H1 (cell line): ENCODE measurements around the gene FAM186B. TPM values are rescaled to one million over a fixed set of nuclear protein-coding genes. Genes with fewer than 3 reads are reported as not detected.

Source experiments
- CTCF ChIA-PET: fragments of 300-600 bp; sonication (Branson Sonifier 250); formaldehyde crosslinking; loops from one replicate; lab custom pipeline; 2021; ENCODE audit not compliant: partially characterized antibody; lab: Charles Lee
- POLR2A ChIA-PET: fragments of 300-600 bp; sonication (Branson Sonifier 250); formaldehyde crosslinking; loops from one replicate; lab custom pipeline; 2021; ENCODE audit warnings: inconsistent platforms; ENCODE audit not compliant: partially characterized antibody; lab: Charles Lee
- DNase-seq, 2 experiments: peaks; one replicate each; pipeline versions ENCODE4 v3.0.0 to v3.0.0-alpha.2; 2010 to 2022; ENCODE audit warnings: low spot score in 2 of 2, low read depth in 1 of 2, mixed read lengths in 1 of 2
- FAIRE-seq: peaks from 2 replicates; lab custom pipeline; 2011; peaks lifted over from hg19 to GRCh38; lab: Jason Lieb, UNC
- H2AFZ ChIP-seq: 2 replicates; pipeline ENCODE4 v1.8.1; 2012; ENCODE audit warnings: low read length, inconsistent platforms
- H2AK5ac ChIP-seq: 2 replicates; pipeline ENCODE4 v1.6.1; 2013; ENCODE audit warnings: low read depth, low read length
- H2BK120ac ChIP-seq: replicated peaks from 2 replicates; pipeline ENCODE3; 2013; ENCODE audit warnings: low read depth, low read length, inconsistent platforms
- H2BK12ac ChIP-seq: 2 replicates; pipeline ENCODE4 v1.6.1; 2013; ENCODE audit warnings: low read depth, low read length
- H2BK15ac ChIP-seq: 2 replicates; pipeline ENCODE4 v1.6.1; 2013; ENCODE audit warnings: low read length
- H2BK20ac ChIP-seq: 2 replicates; pipeline ENCODE4 v1.6.1; 2013; ENCODE audit warnings: low read length
- H2BK5ac ChIP-seq: 2 replicates; pipeline ENCODE4 v1.6.1; 2013; ENCODE audit warnings: low read depth, low read length
- H3K14ac ChIP-seq: 2 replicates; pipeline ENCODE4 v1.6.1; 2013; ENCODE audit warnings: inconsistent platforms; ENCODE audit not compliant: insufficient read length
- H3K18ac ChIP-seq: 2 replicates; pipeline ENCODE4 v1.6.1; 2013; ENCODE audit warnings: low read length; ENCODE audit errors: extremely low read depth
- H3K23ac ChIP-seq: 2 replicates; pipeline ENCODE4 v1.6.1; 2013; ENCODE audit warnings: inconsistent platforms; ENCODE audit not compliant: insufficient read length
- H3K23me2 ChIP-seq: 2 replicates; pipeline ENCODE4 v1.6.1; 2013; ENCODE audit warnings: low read depth, low read length
- H3K27ac ChIP-seq: 2 replicates; pipeline ENCODE4 v1.6.1; 2011; ENCODE audit warnings: low read depth, low read length, inconsistent platforms
- H3K27me3 ChIP-seq, 4 experiments: replicated peaks in 1 of 4; 1 replicate in 1 of 4; 2 replicates in 3 of 4; pipeline versions ENCODE4 v1.6.1 to v1.8.1; 2011 to 2013; ENCODE audit warnings: low read length in 3 of 4, mild to moderate bottlenecking in 3 of 4, inconsistent platforms in 2 of 4, mixed read lengths in 2 of 4, moderate library complexity in 1 of 4; ENCODE audit not compliant: control insufficient read depth in 3 of 4, insufficient read depth in 3 of 4; ENCODE audit errors: extremely low read depth in 1 of 4
- H3K36me3 ChIP-seq, 4 experiments: 2 replicates each; pipeline versions ENCODE4 v1.6.1 to v1.8.1; 2011 to 2013; ENCODE audit warnings: mild to moderate bottlenecking in 4 of 4, low read length in 3 of 4, moderate library complexity in 2 of 4, control low read depth in 1 of 4, inconsistent platforms in 1 of 4; ENCODE audit not compliant: insufficient read depth in 4 of 4, control insufficient read depth in 2 of 4
- H3K4ac ChIP-seq: replicated peaks from 2 replicates; pipeline ENCODE3; 2013; ENCODE audit warnings: low read length, low read depth, mixed read lengths, inconsistent platforms; ENCODE audit not compliant: insufficient read length
- H3K4me1 ChIP-seq, 4 experiments: replicated peaks in 1 of 4; 1 replicate in 1 of 4; 2 replicates in 3 of 4; pipeline versions ENCODE4 v1.6.1 to v1.8.1; 2011 to 2013; ENCODE audit warnings: low read length in 3 of 4, inconsistent platforms in 2 of 4, mixed read lengths in 1 of 4; ENCODE audit not compliant: insufficient read depth in 4 of 4, control insufficient read depth in 3 of 4
- H3K4me2 ChIP-seq, 2 experiments: 2 replicates each; pipeline versions ENCODE4 v1.6.1 to v1.8.1; 2011 to 2013; ENCODE audit warnings: low read depth in 2 of 2, low read length in 2 of 2, control low read depth in 1 of 2, inconsistent platforms in 1 of 2, mild to moderate bottlenecking in 1 of 2; ENCODE audit not compliant: insufficient read depth in 1 of 2
- H3K4me3 ChIP-seq, 4 experiments: fragments of 200-600, 300-600 bp in 1 of 4; sonication (generic), shearing (Covaris generic), sonication (Bioruptor Twin) in 1 of 4; 2 replicates each; pipeline versions ENCODE4 v1.5.1 to v1.8.1; 2011 to 2016; ENCODE audit warnings: low read length in 4 of 4, low read depth in 3 of 4, control low read depth in 2 of 4, inconsistent platforms in 2 of 4, mild to moderate bottlenecking in 2 of 4, mixed read lengths in 1 of 4, moderate library complexity in 1 of 4; ENCODE audit not compliant: insufficient read depth in 2 of 4; ENCODE audit errors: extremely low read depth in 1 of 4
- H3K56ac ChIP-seq: replicated peaks from 2 replicates; pipeline ENCODE3; 2013; ENCODE audit warnings: low read depth, mild to moderate bottlenecking, mixed read lengths, low read length, inconsistent platforms; ENCODE audit not compliant: insufficient read length
- H3K79me1 ChIP-seq: 2 replicates; pipeline ENCODE4 v1.6.1; 2013; ENCODE audit warnings: low read depth, low read length, control low read depth
- H3K79me2 ChIP-seq, 2 experiments: 2 replicates each; pipeline versions ENCODE4 v1.6.1 to v1.8.1; 2012 to 2013; ENCODE audit warnings: low read length in 2 of 2, mild to moderate bottlenecking in 2 of 2, inconsistent platforms in 1 of 2; ENCODE audit not compliant: insufficient read depth in 2 of 2, control insufficient read depth in 1 of 2
- H3K9ac ChIP-seq, 4 experiments: replicated peaks in 1 of 4; 1 replicate in 1 of 4; 2 replicates in 3 of 4; pipeline versions ENCODE4 v1.6.1 to v1.8.1; 2011 to 2013; ENCODE audit warnings: low read depth in 3 of 4, low read length in 3 of 4, control low read depth in 2 of 4, mild to moderate bottlenecking in 2 of 4, moderate library complexity in 2 of 4, inconsistent platforms in 1 of 4; ENCODE audit errors: extremely low read depth in 1 of 4
- H3K9me3 ChIP-seq, 2 experiments: 2 replicates each; pipeline versions ENCODE4 v1.6.1 to v1.8.1; 2012 to 2013; ENCODE audit warnings: mild to moderate bottlenecking in 2 of 2, moderate library complexity in 2 of 2, control low read depth in 1 of 2, inconsistent platforms in 1 of 2, low read depth in 1 of 2, low read length in 1 of 2, mixed read lengths in 1 of 2; ENCODE audit not compliant: insufficient read depth in 2 of 2
- H4K20me1 ChIP-seq, 2 experiments: replicated peaks in 1 of 2; 2 replicates each; pipeline versions ENCODE3 to v1.8.1; 2011 to 2013; ENCODE audit warnings: inconsistent platforms in 2 of 2, low read length in 2 of 2, mild to moderate bottlenecking in 1 of 2; ENCODE audit not compliant: insufficient read depth in 2 of 2, control insufficient read depth in 1 of 2
- H4K5ac ChIP-seq: 2 replicates; pipeline ENCODE4 v1.6.1; 2013; ENCODE audit warnings: low read length, low read depth, mixed read lengths, inconsistent platforms; ENCODE audit not compliant: insufficient read length
- H4K8ac ChIP-seq: 2 replicates; pipeline ENCODE4 v1.8.0; 2013; ENCODE audit warnings: mild to moderate bottlenecking, moderate library complexity, low read length, inconsistent platforms; ENCODE audit not compliant: insufficient read depth; ENCODE audit errors: extremely low read depth
- H4K91ac ChIP-seq: replicated peaks from 2 replicates; pipeline ENCODE3; 2013; ENCODE audit warnings: low read length, mixed read lengths, inconsistent platforms; ENCODE audit not compliant: insufficient read length
- ASH2L ChIP-seq: fragments of 200-600, 300-600 bp; sonication (generic); IDR thresholded peaks from one replicate; pipeline ENCODE4 v1.7.1; 2017; ENCODE audit warnings: low read length
- BACH1 ChIP-seq: IDR thresholded peaks from 2 replicates; pipeline ENCODE4 v1.6.1; 2012; ENCODE audit warnings: low read length, improper control_type of control experiment
- BCL11A ChIP-seq, 2 experiments: IDR thresholded peaks; one replicate each; pipeline ENCODE4 v1.6.1; 2011; ENCODE audit warnings: low read depth in 2 of 2, low read length in 2 of 2, mild to moderate bottlenecking in 2 of 2
- CBX5 ChIP-seq: fragments of 300-800, 300-1000 bp; sonication (generic); IDR thresholded peaks from 2 replicates; pipeline ENCODE4 v1.7.1; 2016; ENCODE audit warnings: antibody characterized with exemption, low read length, low read depth
- EGR1 ChIP-seq: IDR thresholded peaks from 2 replicates; pipeline ENCODE4 v1.6.1; 2011; ENCODE audit warnings: low read depth, low read length, borderline replicate concordance
- MAFK ChIP-seq: IDR thresholded peaks from 2 replicates; pipeline ENCODE4 v1.6.1; 2012; ENCODE audit warnings: low read depth, mild to moderate bottlenecking, improper control_type of control experiment, low read length
- NRF1 ChIP-seq: IDR thresholded peaks from 2 replicates; pipeline ENCODE4 v1.6.1; 2011; ENCODE audit warnings: mild to moderate bottlenecking, low read depth, low read length, improper control_type of control experiment
- POU5F1 ChIP-seq: IDR thresholded peaks from 2 replicates; pipeline ENCODE4 v1.6.1; 2011; ENCODE audit warnings: low read depth, mild to moderate bottlenecking, low read length, moderate library complexity
- TAF1 ChIP-seq: IDR thresholded peaks from 2 replicates; pipeline ENCODE4 v1.6.1; 2011; ENCODE audit warnings: mild to moderate bottlenecking, low read depth, low read length
- TAF7 ChIP-seq: optimal IDR thresholded peaks from 2 replicates; pipeline ENCODE3; 2011; ENCODE audit warnings: low read depth, mild to moderate bottlenecking, inconsistent platforms, low read length, moderate library complexity, borderline replicate concordance
- TBP ChIP-seq: IDR thresholded peaks from 2 replicates; pipeline ENCODE4 v1.6.1; 2011; ENCODE audit warnings: low read depth, low read length, improper control_type of control experiment
- TEAD4 ChIP-seq: IDR thresholded peaks from 2 replicates; pipeline ENCODE4 v1.6.1; 2012; ENCODE audit warnings: low read depth, low read length, inconsistent platforms, mixed read lengths
- USF2 ChIP-seq: IDR thresholded peaks from 2 replicates; pipeline ENCODE4 v1.6.1; 2011; ENCODE audit warnings: low read length, improper control_type of control experiment
- YY1 ChIP-seq: IDR thresholded peaks from 2 replicates; pipeline ENCODE4 v1.6.1; 2011; ENCODE audit warnings: low read depth, mild to moderate bottlenecking, low read length
- WGBS, 2 experiments: shearing (Covaris generic) in 1 of 2; methylation state at CpG; one replicate each; pipeline versions ENCODE4 v1.1.6 to v1.1.7; 2013 to 2015; ENCODE audit warnings: low lambda C conversion rate in 2 of 2, mixed read lengths in 2 of 2, inconsistent platforms in 1 of 2, low coverage in 1 of 2, missing lambda C conversion rate in 1 of 2; ENCODE audit not compliant: insufficient replicate concordance in 2 of 2, insufficient coverage in 1 of 2, insufficient read length in 1 of 2; ENCODE audit errors: extremely low coverage in 1 of 2, missing lambda C conversion rate in 1 of 2; 5-methylcytosine and 5-hydroxymethylcytosine counted together
- polyA plus RNA-seq, 7 experiments: library from polyadenylated mRNA; depleted of rRNA in 3 of 7; stranded (reverse) in 5 of 7; unstranded in 2 of 7; fragments of >200 nt in 5 of 7; fragments of 200-250 nt in 2 of 7; gene quantifications; 1 replicate in 5 of 7; 2 replicates in 1 of 7; 4 replicates in 1 of 7; pipeline versions ENCODE4 v1.2.1 to v1.2.3, GENCODE V29; 2011 to 2013; ENCODE audit warnings: missing spikeins in 2 of 7, mixed read lengths in 2 of 7
- total RNA-seq: library from RNA; stranded (reverse); fragmentation: NEBNext Ultra II Directional; extraction: Animal tissue kit (Norgen Biotek cat#: 25700); gene quantifications from 2 replicates; pipeline ENCODE4 v1.2.1, GENCODE V29; 2021

The FAM186B gene
- total and polyA plus RNA-seq, 2 of the 8 experiments (the other 6 are each of a cell fraction or from before 2014, with no cell fraction given), result 0.12 to 0.73 TPM

- no peak overlapping the region for H3K23ac ChIP-seq
- ChIA-PET CTCF (interaction anchor here (0.6 to 9.4 kb wide), 23 partner anchors 7 to 204 kb away, joined by 3 to 98 read pairs (median 5); partner anchors contain the start of genes FAM186B and PRPF40B), POLR2A (interaction anchor here (0.5 to 4.1 kb wide), 7 partner anchors 8 to 130 kb away, joined by 3 to 25 read pairs (median 10); partner anchors contain the start of genes FMNL3 and TMBIM6)
- no peak overlapping the region for H4K5ac ChIP-seq
- H4K91ac ChIP-seq, result no peak overlapping the region
- no peaks in the 10 kb centered on the region for H3K23me2 ChIP-seq
- no peak overlapping the region for H3K56ac ChIP-seq
- no peak overlapping the region for H2BK120ac ChIP-seq
- H2AK5ac ChIP-seq, result no peak overlapping the region
- no peak overlapping the region for H3K4ac ChIP-seq
- DNase-seq, result no peak
- FAIRE-seq, result no peak
- no peak overlapping the region for H3K27ac ChIP-seq
- H3K79me1 ChIP-seq, result no peaks in the 10 kb centered on the region; the same call in 1 of the 2 replicates
- 100% methylated on average over 4 of the region's 4 CpGs; no CpG with 5 or more reads in 1 of the 2 experiments for WGBS, 2 experiments
- no peaks in the 10 kb centered on the region for H3K9me3 ChIP-seq
- no peak overlapping the region for H3K9ac ChIP-seq
- no peak overlapping the region for H3K14ac ChIP-seq
- H2BK5ac ChIP-seq, result no peak overlapping the region
- no peak overlapping the region for H2BK15ac ChIP-seq
- H3K79me2 ChIP-seq, result no peaks in the 10 kb centered on the region
- no peak overlapping the region for H3K4me2 ChIP-seq
- H2BK12ac ChIP-seq, result no peak overlapping the region
- no peaks in the 10 kb centered on the region for H3K27me3 ChIP-seq
- peaks cover 0 to 4% (median 3%) of the 10 kb centered on the region in 4 experiments; a peak in 5 of 8 replicates for H3K36me3 ChIP-seq
- H2BK20ac ChIP-seq, result no peak overlapping the region
- H3K4me3 ChIP-seq, result no peak overlapping the region
- H2AFZ ChIP-seq, result no peak overlapping the region
- H4K20me1 ChIP-seq, result no peaks in the 10 kb centered on the region
- no peak overlapping the region for H3K18ac ChIP-seq
- peaks cover 0 to 10% (median 5%) of the 10 kb centered on the region in 4 experiments; a peak in 5 of 7 replicates for H3K4me1 ChIP-seq
- no peak overlapping the region for H4K8ac ChIP-seq
- TF ChIP-seq TAF1, result no peak
- TF ChIP-seq TBP, result no peak
- TF ChIP-seq BCL11A (IDR thresholded peaks at IDR 0.05; ENCODE audit: low read depth in 2 of 2, low read length in 2 of 2), result no peak
- no peak for TF ChIP-seq TEAD4
- TF ChIP-seq CBX5, result no peak
- TF ChIP-seq TAF7, result no peak
- TF ChIP-seq USF2, result no peak
- TF ChIP-seq ASH2L, result no peak
- TF ChIP-seq BACH1, result no peak
- TF ChIP-seq EGR1, result no peak
- no peak for TF ChIP-seq POU5F1
- TF ChIP-seq MAFK, result no peak
- TF ChIP-seq YY1, result no peak
- no peak for TF ChIP-seq NRF1
Measured at GRCh38 chr12:49635656-49636055, 30.2 kb upstream of the FAM186B start.
